Testis (tissue), 3 donors: ENCODE results near the gene NUCKS1. TPM values are rescaled to one million over a fixed set of nuclear protein-coding genes. Genes with fewer than 3 reads are reported as not detected.
"Not testable (repeated sequence)": the region's sequence is repeated elsewhere in the genome, so short reads cannot be mapped to it uniquely, and the experiment has no call there.

Source experiments
- DNase-seq: peaks from one replicate; pipeline ENCODE4 v3.0.0-alpha.2; 2019
- H3K27ac ChIP-seq, 2 donors: fragments of 200-600 bp; sonication (generic); one replicate each; pipeline ENCODE4 v1.5.1; 2019
- H3K27me3 ChIP-seq: fragments of 200-600 bp; sonication (generic); one replicate; pipeline ENCODE4 v1.5.1; 2019
- H3K36me3 ChIP-seq: fragments of 200-600 bp; sonication (generic); one replicate; pipeline ENCODE4 v1.5.1; 2017; ENCODE audit warnings: low read depth; ENCODE audit errors: missing control alignments
- H3K4me1 ChIP-seq: fragments of 200-600 bp; sonication (generic); one replicate; pipeline ENCODE4 v1.5.1; 2019
- H3K4me3 ChIP-seq, 2 donors: fragments of 200-600 bp; sonication (generic); one replicate each; pipeline ENCODE4 v1.5.1; 2017 to 2019
- H3K9me3 ChIP-seq: fragments of 200-600 bp; sonication (generic); one replicate; pipeline ENCODE4 v1.5.1; 2017
- CTCF ChIP-seq, 3 experiments: fragments of 450-650 bp in 2 of 3; fragments of 200-600 bp in 1 of 3; sonication (generic) in 1 of 3; IDR thresholded peaks; one replicate each; pipeline ENCODE4 v1.5.1; 2016 to 2019; ENCODE audit warnings: antibody characterized with exemption in 3 of 3, mild to moderate bottlenecking in 2 of 3, moderate library complexity in 1 of 3
- POLR2A ChIP-seq: fragments of 450-650 bp; IDR thresholded peaks from one replicate; pipeline ENCODE4 v1.6.1; 2017; ENCODE audit warnings: antibody characterized with exemption, mild to moderate bottlenecking, moderate library complexity
- WGBS, 2 donors: methylation state at CpG; one replicate each; pipeline ENCODE4 v1.1.5; 2018; 5-methylcytosine and 5-hydroxymethylcytosine counted together
- intact Hi-C: fragments of 100-400 bp; cut with DNase I; formaldehyde crosslinking; loops from one replicate; pipeline ENCODE4 v1.15.1; 2023; ENCODE audit warnings: low total_unique reads
- polyA plus RNA-seq: library from polyadenylated mRNA; stranded (reverse); fragments of 350-450 nt; fragmentation: Illumina TruSeq; extraction: RNeasy Lipid Tissue Mini Kit (QIAGEN cat#74804); gene quantifications from one replicate; pipeline ENCODE4 v1.2.3, GENCODE V29; 2014; ENCODE audit warnings: low read depth, low replicate concordance; ENCODE audit not compliant: insufficient read depth
- total RNA-seq, 2 donors: library from RNA; depleted of rRNA; stranded (reverse); fragments of >200 nt; gene quantifications; one replicate each; pipeline ENCODE4 v1.2.3, GENCODE V29; 2016

The NUCKS1 gene
- total and polyA plus RNA-seq, 3 donors from 2014 or later: 57.7 to 98.6 (median 66.3) TPM

- H3K9me3 ChIP-seq: no peaks in the 10 kb centered on the region
- no peaks in the 10 kb centered on the region for H3K4me1 ChIP-seq
- no peak for DNase-seq
- intact Hi-C loops: no loop called here
- no peak for TF ChIP-seq CTCF (IDR thresholded peaks at IDR 0.05)
- no peak for TF ChIP-seq POLR2A
- H3K27me3 ChIP-seq: no peaks in the 10 kb centered on the region
- WGBS, 2 donors: 88 to 90% methylated on average over 9 of the region's 9 CpGs
- no peaks in the 10 kb centered on the region for H3K36me3 ChIP-seq
- no peak overlapping the region for H3K4me3 ChIP-seq
- no peak overlapping the region for H3K27ac ChIP-seq
These were observed 19.9 kb downstream of the NUCKS1 start for GRCh38 chr1:205729945-205730610.

- 64 to 76% methylated on average over 4 of the region's 4 CpGs for WGBS, 2 donors
- H3K27me3 ChIP-seq: no peaks in the 10 kb centered on the region
- DNase-seq: no peak
- no peak overlapping the region for H3K4me3 ChIP-seq
- no peaks in the 10 kb centered on the region for H3K9me3 ChIP-seq
- no peaks in the 10 kb centered on the region for H3K4me1 ChIP-seq
- no peaks in the 10 kb centered on the region for H3K36me3 ChIP-seq
- no peak for TF ChIP-seq POLR2A
- no peak for TF ChIP-seq CTCF (IDR thresholded peaks at IDR 0.05)
- no peak overlapping the region for H3K27ac ChIP-seq
- intact Hi-C loops: no loop called here
These were observed 23.3 kb downstream of the NUCKS1 start for GRCh38 chr1:205726619-205727125.

GRCh38 chr1:205725514-205725913 lies 24.5 kb downstream of the NUCKS1 start:
- no peak overlapping the region for H3K4me3 ChIP-seq
- H3K36me3 ChIP-seq: no peaks in the 10 kb centered on the region
- TF ChIP-seq POLR2A (no peak), CTCF (IDR thresholded peaks at IDR 0.05) (no peak)
- 49 to 84% methylated on average over 1 of the region's 1 CpG for WGBS, 2 donors
- intact Hi-C loops: no loop called here
- H3K9me3 ChIP-seq: no peaks in the 10 kb centered on the region
- no peaks in the 10 kb centered on the region for H3K27me3 ChIP-seq
- no peaks in the 10 kb centered on the region for H3K4me1 ChIP-seq
- H3K27ac ChIP-seq: no peak overlapping the region
- no peak for DNase-seq

- H3K27me3 ChIP-seq, DNase-seq, H3K9me3 ChIP-seq, intact Hi-C loops, H3K4me1 ChIP-seq, H3K36me3 ChIP-seq, H3K4me3 ChIP-seq, H3K27ac ChIP-seq: not testable (repeated sequence)
- WGBS, 2 donors: 82 to 88% methylated on average over 2 of the region's 2 CpGs
These were observed 29.2 kb downstream of the NUCKS1 start for GRCh38 chr1:205720740-205721139.

GRCh38 chr1:205719762-205720161 lies 30.2 kb downstream of the NUCKS1 start:
- intact Hi-C loops: no loop called here
- H3K4me3 ChIP-seq: no peak overlapping the region
- TF ChIP-seq POLR2A (no peak), CTCF (IDR thresholded peaks at IDR 0.05) (no peak)
- no peaks in the 10 kb centered on the region for H3K27me3 ChIP-seq
- no peaks in the 10 kb centered on the region for H3K36me3 ChIP-seq
- H3K4me1 ChIP-seq: no peaks in the 10 kb centered on the region
- H3K9me3 ChIP-seq: no peaks in the 10 kb centered on the region
- DNase-seq: no peak
- no peak overlapping the region for H3K27ac ChIP-seq
